ENCODE results near the gene GLS. TPM values are rescaled to one million over a fixed set of nuclear protein-coding genes. Genes with fewer than 3 reads are reported as not detected.
"Not testable (repeated sequence)": the region's sequence is repeated elsewhere in the genome, so short reads cannot be mapped to it uniquely, and the experiment has no call there.

GLS gene
- total RNA-seq, 1 donor from 2014 or later = 122 TPM

DNA sequence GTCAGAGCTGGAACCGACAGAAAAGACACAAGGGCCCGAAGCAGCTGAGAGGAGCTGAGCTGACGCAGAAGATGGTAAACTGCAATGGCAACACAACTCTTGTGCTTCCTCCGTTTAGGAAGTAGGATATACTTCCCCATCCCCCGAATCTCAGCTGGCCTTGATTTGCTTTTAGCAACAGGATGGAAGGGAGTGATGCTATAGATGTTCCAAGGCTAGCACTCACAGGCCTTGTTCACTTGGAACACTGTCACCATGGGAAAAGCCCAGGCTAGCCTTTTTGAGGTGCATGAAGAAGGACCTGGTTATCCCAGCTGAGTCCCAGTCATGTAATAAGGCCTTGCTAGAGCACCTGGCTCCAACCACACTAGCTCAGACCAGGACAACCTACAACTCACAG, 107.3 kb downstream of the GLS start:
- no peak for DNase-seq (ENCODE audit: extremely low read depth, low read depth, low spot score)

DNA sequence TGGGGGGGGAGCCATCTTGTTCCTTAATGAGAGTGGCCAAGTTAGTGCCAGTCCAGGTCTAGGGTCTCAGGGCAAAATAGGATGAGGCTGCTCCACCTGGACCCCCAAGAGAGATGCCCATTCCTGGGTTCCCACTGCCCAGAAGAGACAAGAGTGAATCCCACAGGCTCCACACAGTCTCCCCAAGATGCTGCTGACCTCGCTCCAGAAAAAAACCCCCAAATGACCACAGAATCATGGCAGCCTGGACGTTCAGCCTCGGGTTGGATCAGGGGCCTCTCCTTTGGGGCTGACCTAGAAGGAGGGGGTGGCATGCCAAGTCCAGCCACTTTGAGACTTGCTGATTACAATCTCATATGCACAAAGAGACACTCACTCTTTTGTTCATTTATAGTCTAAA, 108.3 kb downstream of the GLS start:
- no peak for DNase-seq (ENCODE audit: extremely low read depth, low read depth, low spot score)

DNA sequence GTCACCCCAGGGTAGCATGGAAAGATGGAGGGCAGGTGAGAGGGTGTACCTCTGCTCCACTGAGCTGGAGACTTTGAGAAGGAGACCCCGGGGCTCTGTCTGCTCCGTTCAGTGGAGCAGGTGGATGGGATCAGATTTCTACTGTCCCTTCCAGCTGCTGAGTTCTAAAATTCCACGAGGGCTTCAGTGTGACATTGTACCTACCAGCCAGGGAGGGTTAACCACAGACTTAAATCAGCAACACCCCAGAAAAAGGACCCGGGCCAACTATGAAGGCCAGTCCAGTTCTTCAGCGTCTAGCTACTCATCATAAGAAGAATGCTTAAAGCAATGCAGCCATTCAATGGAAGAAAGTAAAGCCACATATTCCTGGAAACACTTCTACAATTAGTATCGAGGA, 109.5 kb downstream of the GLS start:
- no peak for DNase-seq (ENCODE audit: extremely low read depth, low read depth, low spot score)

DNA sequence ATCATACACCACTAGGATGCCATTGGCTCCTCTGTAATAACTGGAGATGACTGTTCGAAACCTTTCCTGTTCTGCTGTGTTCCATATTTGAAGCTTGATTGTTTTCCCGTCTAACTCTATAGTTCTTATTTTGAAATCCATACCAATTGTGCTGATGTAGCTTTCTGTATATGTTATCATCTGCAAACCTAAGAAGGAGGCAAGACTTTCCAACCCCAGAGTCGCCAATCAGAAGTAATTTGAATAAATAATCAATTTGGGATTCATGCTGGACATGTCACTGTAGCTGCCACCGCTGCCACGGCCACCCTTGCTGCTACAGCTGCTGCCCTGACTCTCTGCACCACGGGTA, 112.6 kb downstream of the GLS start:
- DNase-seq (ENCODE audit: extremely low read depth, low read depth, low spot score) = no peak

DNA sequence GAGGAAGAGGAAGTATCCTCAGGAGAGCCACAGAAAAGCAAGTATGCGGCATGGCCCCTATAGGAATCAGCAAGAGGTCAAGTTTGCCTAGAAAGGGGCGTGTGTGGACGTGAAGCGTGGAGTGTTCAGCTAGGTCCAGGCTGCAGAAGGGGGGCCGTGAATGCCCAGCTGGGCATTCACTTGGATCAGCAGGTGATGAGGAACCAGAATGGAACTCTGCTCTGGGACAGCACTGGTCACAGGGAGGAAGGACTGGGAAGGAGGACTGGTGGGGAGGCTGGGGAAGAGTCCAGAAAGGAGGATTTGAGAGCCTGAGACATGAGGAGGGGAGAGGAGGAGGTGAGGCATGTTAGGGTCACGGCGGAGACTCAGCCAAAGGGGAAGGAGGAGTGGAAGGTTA, 113.5 kb downstream of the GLS start:
- DNase-seq (ENCODE audit: extremely low read depth, low read depth, low spot score) = no peak

DNA sequence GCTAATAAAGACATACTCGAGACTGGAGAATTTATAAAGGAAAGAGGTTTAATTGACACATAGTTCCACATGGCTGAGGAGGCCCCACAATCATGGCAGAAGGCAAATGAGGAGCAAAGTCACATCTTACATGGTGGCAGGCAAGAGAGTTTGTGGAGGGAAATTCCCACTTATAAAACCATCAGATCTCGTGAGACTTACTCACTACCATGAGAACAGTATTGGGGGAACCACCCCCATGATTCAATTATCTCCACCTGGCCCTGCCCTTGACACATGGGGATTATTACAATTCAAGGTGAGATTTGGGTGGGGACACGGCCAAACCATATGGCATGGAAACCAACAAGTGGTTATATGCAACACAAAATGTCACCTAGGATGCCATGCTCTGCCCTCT, 114.7 kb downstream of the GLS start:
- not testable (repeated sequence) for DNase-seq (ENCODE audit: extremely low read depth, low read depth, low spot score)

DNA sequence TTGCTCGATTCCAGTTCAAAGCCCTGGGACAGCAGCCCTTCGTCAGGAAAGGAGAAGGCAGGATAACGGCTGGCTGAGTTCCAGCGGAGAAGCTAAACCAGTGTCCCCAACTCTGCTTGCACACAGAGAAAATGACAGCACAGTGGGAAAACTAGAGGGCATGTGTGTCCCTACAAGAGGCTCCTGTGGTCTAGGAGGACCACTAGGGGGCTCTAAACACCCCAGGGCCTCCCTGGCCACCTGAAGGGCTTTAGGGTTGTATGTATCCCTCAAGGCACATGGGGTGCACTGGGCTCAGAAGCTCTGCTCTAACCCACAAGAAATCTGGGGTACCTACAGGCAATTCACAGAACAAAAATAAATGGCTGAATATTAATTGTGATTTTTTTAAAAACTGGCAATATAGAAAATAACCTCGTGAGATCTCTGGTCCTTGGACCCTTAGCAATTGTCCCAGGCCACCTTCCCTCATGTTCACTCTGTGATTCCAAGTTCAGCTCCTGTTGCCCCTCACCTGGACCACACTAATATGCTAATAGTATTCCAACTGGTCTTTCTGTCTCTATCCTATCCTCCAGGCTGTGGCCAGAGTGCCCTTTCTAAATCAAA, 115.8 kb downstream of the GLS start:
- no peak for DNase-seq (ENCODE audit: extremely low read depth, low read depth, low spot score)

DNA sequence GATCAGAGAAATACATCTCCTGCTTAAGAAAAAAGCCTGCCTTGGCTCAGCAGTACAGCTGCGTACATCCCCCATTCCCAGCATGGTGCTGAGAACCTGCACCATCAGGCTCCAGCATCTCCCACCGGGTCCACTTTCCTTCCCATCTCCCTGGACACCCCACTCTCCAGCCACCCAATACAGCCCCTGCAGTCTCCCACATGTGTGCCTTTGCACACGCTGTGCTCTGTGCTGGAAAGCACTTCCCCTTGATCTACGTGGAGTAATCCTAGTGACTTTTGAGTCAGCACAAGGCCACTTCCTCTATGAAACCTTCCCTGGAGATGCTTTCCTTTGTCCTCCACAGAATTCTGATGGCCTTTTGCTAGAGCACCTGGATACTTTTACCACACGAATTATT, 116.3 kb downstream of the GLS start:
- DNase-seq (ENCODE audit: extremely low read depth, low read depth, low spot score) = no peak

DNA sequence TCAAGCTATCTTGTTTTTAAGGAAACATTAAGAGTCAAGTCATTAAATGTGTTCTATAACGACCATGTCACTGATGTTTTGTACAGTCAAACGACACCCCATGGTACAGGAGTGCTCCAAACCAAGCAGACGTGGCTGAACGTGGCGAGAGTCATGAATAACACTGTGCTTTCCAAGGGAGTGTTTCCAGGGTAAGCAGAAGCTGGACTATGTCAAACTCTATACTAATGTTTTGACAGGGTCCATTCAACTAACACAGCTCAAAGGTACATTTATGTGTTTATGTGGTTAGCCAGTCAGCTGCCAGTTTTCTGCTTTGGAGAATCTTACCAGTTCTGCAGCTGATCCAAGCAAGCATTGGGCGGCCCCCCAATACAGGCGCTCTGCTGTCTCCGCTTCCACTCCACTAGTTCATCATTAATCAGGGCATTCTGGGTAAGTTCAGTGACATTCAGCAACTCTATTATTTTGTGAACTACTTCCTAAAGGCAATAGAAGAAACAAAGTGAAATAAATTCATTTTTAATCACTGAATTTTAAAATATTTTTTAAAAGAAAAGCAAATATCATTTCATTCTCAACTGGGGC, 117.0 kb downstream of the GLS start:
- no peak for DNase-seq (ENCODE audit: extremely low read depth, low read depth, low spot score)

DNA sequence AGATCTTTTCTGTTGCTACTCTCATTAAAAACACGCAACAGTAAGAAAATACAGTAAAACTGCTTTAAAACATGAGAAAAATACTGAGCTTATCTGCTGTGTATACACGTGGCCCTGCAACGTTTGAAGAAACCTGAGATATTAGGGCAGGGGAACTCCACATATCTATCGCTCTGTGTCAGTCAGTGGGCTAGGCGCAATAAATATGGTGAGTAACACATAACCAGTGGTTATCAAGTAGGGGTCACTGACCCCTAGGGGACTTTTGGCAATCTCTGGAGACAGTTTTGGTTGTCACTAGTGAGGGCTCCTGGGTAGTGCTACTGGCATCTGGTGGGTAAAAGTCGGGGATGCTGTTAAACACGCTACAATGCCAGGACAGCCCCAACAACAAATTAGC, 118.4 kb downstream of the GLS start:
- DNase-seq (ENCODE audit: extremely low read depth, low read depth, low spot score) = no peak

DNA sequence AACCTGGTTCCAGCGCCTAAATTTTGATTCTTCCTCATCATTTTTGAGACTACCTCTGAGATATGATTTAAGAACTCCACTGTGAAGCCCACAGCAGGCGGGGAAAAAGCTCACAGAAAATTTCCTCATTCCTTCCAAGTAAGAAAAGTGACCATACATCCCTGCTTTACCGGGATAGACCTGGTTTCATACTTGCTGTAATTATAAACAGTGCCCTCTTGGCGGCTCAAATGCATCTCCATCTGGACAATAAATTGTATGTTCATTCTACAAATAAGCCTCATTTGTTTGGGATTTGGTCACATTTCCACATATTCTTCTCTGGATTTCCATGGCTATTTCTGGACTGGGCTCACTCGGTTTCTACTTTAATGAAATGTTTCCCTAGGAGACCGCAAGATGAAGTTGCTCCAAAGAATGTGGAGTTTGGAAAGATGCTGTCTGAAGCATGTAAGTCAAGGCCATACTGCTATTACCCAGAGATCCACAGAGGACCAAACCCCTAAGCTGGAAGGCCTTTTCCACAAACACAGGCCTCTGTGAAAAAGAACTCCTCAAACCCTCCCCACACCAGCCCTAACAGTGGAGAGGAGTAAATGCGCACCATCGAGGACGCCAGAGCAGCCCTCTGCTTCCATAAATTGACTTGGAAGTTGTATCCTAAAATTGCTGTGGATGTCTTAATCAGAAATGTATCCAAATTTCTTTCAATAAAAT, 119.5 kb downstream of the GLS start:
- no peak for DNase-seq (ENCODE audit: extremely low read depth, low read depth, low spot score)

DNA sequence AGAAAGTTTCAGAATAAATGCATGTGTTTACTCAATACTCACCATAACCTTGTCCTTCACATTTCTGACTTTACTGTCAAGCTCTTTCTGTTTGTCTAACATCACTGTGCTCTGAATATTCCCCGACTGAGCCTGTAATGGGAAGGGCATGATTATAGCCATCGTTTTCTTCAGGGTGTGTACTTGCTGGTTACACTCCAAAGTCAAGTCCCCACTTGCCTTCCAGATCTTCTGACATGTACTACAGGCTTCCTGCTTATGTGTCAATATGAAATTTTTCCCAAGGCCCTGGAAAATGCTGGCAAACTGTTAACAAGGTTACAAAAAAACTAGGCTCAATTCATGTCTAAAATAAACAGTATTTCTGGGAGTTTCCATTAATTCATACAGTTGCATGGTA, 120.4 kb downstream of the GLS start:
- DNase-seq (ENCODE audit: extremely low read depth, low read depth, low spot score) = no peak

DNA sequence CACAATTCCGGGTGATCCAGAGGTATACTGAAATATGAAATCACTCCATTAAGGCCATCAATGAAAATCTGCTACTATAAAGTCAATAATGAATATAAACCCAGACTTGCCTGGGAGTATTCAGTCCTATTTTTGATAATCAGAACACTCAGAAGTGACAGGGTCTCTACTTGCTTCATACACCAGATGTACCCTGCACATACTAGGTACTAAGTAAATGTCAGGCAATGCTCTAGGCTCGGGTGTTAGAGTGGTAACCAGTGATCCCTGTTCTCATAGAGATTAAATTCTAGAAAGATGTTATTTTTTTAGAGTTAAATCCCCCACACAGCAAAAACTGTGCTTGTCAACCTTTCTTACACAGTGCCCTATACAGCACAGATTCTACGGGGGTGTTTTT, 121.0 kb downstream of the GLS start:
- no peak for DNase-seq (ENCODE audit: extremely low read depth, low read depth, low spot score)

DNA sequence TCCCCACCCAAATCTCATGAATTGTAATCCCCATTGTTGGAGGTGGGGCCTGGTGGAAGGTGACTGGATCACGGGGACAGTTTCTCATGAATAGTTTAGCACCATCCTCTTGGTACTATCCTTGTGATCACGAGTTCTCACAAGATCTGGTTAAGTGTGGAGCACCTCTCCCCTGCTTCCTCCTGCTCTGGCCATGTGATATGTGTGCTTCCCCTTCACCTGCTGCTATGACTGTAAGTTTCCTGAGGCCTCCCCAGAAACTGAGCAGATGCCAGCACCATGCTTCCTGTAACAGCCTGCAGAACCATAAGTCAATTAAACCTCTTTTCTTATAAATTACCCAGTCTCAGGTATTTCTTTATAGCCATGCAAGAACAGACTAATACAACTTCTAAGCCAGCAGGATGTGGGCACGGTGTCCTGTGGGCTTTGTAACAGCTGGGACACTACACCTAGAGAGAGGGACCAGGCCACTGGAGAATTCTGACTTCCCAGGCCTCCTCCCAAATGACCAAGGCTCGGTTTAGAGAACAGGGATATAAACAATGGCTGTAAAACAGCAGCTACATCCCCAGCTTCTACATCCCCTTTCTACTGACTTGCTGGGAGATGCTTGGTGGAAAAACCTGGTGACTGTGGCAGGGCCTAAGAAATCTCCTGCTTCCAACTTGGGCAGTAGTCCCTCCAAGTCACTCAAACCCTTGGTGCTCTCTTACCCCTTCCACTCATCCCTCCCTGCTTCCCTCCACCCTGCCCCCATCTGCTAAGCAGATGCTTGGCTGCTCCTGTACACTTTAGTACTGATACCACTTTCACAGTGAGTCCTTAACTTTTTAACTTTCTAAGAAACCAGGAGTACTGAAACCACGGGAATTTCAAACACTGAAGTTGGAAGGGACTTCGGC, 123.0 kb downstream of the GLS start:
- DNase-seq (ENCODE audit: extremely low read depth, low read depth, low spot score) = no peak

DNA sequence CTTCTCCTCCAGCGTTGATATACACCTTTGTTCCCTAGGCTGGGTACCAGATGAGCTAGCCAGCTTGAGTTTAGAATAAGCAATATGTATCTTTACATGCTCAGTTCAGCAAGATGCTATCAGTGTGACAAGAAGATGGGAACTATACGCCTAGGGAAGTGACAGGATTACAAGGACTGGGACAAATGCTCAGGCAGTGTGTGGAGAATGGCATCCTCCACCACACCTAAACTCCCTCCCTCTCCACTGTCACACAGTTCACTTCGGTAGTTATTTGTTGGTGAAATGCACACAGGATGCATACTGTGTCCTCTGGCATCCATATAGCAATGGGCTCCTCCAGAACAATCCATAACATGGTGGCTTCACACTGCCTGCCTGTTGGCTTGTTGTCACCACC, 125.7 kb downstream of the GLS start:
- no peak for DNase-seq (ENCODE audit: extremely low read depth, low read depth, low spot score)

DNA sequence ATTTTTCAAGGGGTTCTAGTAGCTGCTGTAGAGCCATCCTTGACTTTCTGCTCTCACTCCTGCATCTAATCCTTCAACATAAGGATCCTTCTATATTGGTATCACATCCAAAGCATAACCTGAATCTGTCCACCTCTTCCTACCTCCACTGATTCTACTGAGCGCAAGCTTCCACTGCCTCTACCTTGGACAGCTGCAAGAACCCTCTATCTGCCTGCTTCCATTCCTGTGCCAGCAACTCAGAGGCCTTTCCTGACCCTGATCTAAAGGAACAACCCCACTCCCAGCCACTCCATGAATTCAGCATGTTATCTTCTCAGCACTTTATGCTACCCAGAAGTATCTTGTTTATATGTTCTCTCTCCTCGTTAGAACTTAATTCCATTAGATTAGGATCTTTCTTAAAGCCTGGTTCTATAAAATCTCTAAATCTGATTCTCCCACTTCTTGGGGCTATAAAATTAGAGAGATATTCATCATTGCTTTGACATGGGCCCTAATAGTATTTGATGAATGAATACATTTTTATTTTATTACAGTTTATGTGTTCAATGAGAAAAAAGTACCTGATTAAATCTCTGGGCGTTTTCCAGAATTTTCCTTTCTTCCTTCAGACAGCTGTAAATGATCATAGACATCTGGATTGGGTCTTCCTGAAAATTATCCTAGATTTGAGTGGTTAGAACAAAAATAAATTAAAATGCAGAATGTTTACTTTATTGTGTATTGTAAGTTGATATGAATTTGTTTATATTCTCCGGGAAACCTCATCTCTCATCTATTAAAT, 126.6 kb downstream of the GLS start:
- DNase-seq (ENCODE audit: extremely low read depth, low read depth, low spot score) = no peak

DNA sequence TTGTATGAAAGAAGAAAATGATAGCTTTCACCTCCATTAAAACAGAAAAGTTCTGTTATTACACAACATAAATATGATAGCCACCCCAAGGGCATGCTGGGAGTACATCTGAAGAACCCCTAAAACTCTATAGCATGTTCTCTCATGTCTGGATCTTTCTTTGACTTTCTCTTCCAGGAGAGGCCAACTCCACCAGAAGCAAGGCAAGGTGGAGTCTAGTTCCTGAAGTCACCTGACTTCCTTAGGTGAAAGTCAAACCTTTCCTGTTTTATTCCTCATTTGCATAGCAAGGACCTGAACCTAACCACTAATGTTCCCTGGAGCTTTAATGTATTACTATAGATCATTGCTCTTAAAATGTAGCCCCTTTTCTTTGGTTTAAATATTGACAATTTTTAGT, 127.7 kb downstream of the GLS start:
- DNase-seq (ENCODE audit: extremely low read depth, low read depth, low spot score) = no peak

DNA sequence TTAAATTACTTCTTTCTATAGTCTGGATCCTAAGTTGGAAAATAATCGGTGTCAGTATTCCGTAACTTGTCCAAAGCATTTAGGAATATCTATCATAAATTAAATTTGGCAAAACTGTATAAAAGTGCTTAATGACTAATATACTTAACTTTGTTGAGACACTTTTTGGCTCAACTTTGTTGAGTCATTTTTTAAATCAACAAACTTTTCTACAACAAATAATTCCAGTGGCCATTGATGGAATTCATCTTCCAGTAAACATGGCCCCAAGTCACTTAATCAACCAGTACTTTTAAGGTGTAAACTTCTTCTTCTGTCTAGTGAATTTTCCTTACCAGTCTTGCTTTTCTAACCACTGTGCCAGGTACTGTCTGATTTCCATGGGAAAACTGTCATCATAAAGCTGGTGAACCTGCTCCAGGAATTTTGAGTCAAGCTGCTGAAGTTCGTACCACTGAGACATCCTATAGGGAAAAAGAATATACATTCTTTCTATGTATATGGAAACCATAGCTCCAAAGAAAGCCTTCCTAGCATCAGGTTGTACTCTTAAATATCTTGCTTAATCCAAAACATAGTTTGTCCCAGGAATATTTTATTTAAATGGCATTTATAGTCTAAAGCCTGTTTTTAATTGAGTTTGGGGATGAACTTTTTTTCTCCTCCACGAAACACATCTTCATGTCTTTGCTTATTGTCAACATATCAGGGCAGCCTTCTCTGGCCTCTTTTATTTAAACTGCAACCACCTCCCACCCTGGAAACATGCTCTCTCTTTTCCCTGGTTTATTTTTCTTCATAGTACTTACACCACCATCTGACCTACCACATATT, 129.1 kb downstream of the GLS start:
- no peak for DNase-seq (ENCODE audit: extremely low read depth, low read depth, low spot score)

DNA sequence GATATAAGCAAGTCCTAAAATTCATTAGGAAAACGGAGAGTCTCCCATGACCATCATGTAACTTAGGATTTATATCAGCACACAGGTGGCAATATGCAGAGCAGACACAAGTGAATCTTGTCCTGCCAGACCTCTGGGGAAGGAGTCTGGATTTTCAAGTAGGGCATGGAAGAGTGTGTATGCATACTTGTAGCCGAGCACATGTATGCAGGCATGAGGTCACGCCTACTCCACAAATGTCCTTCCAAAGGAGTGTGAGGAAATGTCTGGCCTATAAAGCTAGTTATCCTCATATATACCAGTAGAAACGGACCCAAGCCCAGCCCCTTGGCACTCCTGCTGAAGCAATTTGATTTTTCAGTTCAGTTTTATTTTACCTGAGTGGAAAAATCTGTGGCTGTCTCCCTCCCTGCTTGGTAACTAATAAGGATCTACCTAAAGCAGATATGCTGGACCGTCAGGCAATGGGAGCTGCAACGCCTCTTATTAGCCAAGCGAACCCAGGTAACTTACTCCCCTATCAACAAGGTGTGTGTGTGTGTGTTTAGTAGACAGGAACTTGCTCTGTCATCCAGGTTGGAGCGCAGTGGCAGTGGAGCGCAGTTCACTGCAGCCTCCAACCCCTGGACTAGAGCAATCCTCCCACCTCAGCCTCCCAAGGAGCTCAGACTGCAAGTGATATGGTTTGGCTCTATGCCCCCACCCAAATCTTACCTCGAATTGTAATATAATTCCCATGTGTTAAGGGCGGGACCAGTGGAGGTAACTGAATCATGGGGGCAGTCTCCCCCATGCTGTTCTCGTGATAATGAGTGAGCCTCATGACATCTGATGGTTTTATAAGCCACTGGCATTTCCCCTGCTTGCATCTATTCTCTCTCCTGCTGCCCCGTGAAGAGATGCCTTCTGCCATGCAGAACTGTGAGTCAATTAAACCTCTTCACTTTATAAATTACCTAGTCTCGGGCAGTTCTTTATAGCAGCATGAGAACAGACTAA, 130.6 kb downstream of the GLS start:
- DNase-seq (ENCODE audit: extremely low read depth, low read depth, low spot score) = no peak
